ENCODE results near the gene VPS41.

The VPS41 gene

DNA sequence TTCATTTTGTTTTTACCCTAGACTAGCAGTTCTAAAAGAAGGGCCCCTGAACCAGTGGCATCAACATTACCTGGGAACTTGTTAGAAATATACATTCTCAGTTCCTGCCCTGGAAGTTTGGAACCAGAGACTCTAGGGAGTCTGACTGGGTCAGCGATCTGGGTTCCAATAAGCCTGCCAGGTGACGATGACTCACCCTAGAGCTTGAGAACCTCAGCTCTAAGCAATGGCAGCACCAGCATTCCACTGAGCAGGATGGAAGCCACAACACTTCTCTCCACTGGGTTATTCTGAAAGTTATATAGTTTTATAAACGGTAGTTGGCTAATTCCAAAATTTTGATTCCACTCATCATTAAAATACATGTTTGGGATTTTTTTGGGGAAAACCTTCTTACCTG, 180.8 kb downstream of the VPS41 start:
- no peak for TF ChIP-seq TAF1 (IDR thresholded peaks at IDR 0.05; ENCODE audit: low read depth, low read length)
- no peak for TF ChIP-seq POLR2AphosphoS5 (IDR thresholded peaks at IDR 0.05; ENCODE audit: low read depth, low read length)
- no peak for TF ChIP-seq POLR2A (IDR thresholded peaks at IDR 0.05; ENCODE audit: low read depth, low read length)
- no peak for TF ChIP-seq PAX5 (IDR thresholded peaks at IDR 0.05; ENCODE audit: insufficient read depth, low read length, severe bottlenecking)
- FAIRE-seq (no peak), DNase-seq (ENCODE audit: insufficient read length, low spot score) (no peak)

DNA sequence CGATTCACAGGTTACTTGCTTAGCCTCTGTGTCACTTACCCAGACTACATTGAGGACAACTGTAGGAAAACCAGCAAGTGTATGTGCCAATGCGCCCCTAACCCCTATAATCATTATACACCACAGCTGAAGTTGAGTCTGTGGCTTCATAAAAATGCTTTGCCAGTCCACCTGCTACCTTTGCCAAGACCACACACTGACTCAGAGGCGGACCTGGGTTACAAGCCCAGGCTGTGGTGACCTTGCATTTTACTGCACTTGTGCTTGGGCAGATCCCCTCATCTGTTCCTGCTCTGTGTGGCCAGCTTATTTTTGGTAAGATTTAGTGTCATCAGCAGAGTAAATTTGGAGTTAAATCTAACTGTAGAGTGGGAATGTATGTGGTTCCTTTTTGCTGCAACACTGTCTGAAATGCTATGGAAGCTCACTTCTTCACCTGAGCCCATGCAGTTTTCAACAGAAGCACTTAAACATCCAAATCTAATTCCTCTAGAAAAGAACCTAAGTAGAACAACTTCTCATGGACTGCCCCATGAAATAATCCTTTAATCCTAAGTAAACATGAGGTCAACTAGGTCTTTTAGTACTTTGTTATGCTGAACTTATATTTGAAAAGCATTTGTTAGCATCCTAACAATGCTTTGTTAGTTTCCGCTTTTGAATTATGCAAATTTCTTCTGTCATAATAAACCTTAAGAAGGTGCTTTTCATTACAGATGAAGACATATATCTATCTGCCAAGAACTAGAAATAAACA, 181.6 kb downstream of the VPS41 start:
- FAIRE-seq: no peak
- TF ChIP-seq TAF1 (IDR thresholded peaks at IDR 0.05; ENCODE audit: low read depth, low read length) (no peak), POU2F2 (IDR thresholded peaks at IDR 0.05; ENCODE audit: low read depth, low read length) (no peak), POLR2AphosphoS5 (IDR thresholded peaks at IDR 0.05; ENCODE audit: low read depth, low read length) (no peak), POLR2A (IDR thresholded peaks at IDR 0.05; ENCODE audit: low read depth, low read length) (no peak), PAX5 (IDR thresholded peaks at IDR 0.05; ENCODE audit: insufficient read depth, low read length, severe bottlenecking) (no peak), SPI1 (IDR thresholded peaks at IDR 0.05; ENCODE audit: low read depth, low read length) (no peak)
- no peak for DNase-seq (ENCODE audit: insufficient read length, low spot score)

DNA sequence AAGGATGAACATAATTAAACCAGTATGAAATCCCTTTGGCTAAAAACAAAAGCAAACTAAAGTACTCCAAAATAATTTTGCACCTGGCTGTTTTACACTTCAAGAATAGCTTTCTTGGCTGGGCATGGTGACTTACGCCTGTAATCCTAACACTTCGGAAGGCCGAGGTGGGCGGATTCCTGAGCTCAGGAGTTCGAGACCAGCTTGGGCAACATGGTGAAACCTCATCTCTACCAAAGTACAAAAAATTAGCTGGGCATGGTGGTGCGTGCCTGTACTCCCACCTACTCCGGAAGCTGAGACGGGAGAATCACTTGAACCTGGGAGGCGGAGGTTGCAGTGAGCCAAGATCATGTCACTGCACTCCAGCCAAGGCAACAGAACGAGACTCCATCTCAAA, 185.7 kb downstream of the VPS41 start:
- DNase-seq (ENCODE audit: insufficient read length, low spot score) (no peak), FAIRE-seq (no peak)
- TF ChIP-seq TAF1 (IDR thresholded peaks at IDR 0.05; ENCODE audit: low read depth, low read length) (no peak), SPI1 (IDR thresholded peaks at IDR 0.05; ENCODE audit: low read depth, low read length) (no peak), POLR2A (IDR thresholded peaks at IDR 0.05; ENCODE audit: low read depth, low read length) (no peak), PAX5 (IDR thresholded peaks at IDR 0.05; ENCODE audit: insufficient read depth, low read length, severe bottlenecking) (no peak), POU2F2 (IDR thresholded peaks at IDR 0.05; ENCODE audit: low read depth, low read length) (no peak), POLR2AphosphoS5 (IDR thresholded peaks at IDR 0.05; ENCODE audit: low read depth, low read length) (no peak)

DNA sequence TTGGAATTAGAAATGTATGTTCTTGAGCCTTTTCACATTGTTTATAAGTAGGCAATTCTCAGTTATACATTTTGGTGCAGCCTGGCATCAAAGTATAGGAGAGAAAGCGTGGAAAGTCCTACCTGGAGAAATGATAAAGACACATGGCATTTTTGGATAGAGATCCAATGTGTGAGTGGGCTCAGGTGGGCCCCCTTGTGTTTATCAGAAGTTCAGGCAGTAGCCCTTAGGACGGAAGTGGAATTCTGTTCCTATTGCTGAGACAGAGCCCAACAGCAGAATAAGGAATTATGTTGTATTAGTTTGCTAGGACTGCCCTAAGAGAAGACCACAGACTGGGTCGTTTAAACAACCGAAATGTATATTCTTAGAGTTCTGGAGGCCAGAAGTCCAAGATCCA, 192.6 kb downstream of the VPS41 start:
- FAIRE-seq (no peak), DNase-seq (ENCODE audit: insufficient read length, low spot score) (no peak)

DNA sequence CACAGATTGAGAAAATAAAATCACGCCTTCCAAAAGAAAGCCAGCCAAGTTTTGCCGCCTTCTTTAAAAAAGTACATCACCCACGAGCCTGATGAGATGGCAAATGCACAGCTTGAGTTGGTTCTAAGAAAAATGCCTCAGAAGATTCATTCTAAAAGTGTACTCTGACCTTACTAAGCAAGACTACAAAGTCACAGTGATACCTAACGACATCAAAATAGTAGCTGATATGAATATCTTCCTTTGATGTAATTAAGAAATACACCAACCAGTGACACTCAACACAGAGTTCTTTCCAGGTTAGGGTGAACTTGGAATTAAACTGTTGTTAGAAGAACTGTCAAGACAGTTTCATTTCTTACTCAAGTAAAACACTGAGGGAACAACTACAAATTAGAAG, 199.9 kb downstream of the VPS41 start:
- FAIRE-seq (no peak), DNase-seq (ENCODE audit: insufficient read length, low spot score) (no peak)
- no peak for TF ChIP-seq SPI1 (IDR thresholded peaks at IDR 0.05; ENCODE audit: low read depth, low read length)
- TF ChIP-seq PAX5 (IDR thresholded peaks at IDR 0.05; ENCODE audit: insufficient read depth, low read length, severe bottlenecking): no peak
- TF ChIP-seq POU2F2 (IDR thresholded peaks at IDR 0.05; ENCODE audit: low read depth, low read length): no peak
- TF ChIP-seq TAF1 (IDR thresholded peaks at IDR 0.05; ENCODE audit: low read depth, low read length): no peak
- no peak for TF ChIP-seq POLR2AphosphoS5 (IDR thresholded peaks at IDR 0.05; ENCODE audit: low read depth, low read length)
- TF ChIP-seq POLR2A (IDR thresholded peaks at IDR 0.05; ENCODE audit: low read depth, low read length): no peak

More for the DNA sequence above, 192.6 kb downstream of the VPS41 start:
- no peak for TF ChIP-seq SPI1 (IDR thresholded peaks at IDR 0.05; ENCODE audit: low read depth, low read length)
- no peak for TF ChIP-seq POLR2AphosphoS5 (IDR thresholded peaks at IDR 0.05; ENCODE audit: low read depth, low read length)
- TF ChIP-seq POU2F2 (IDR thresholded peaks at IDR 0.05; ENCODE audit: low read depth, low read length): no peak
- TF ChIP-seq POLR2A (IDR thresholded peaks at IDR 0.05; ENCODE audit: low read depth, low read length): no peak

DNA sequence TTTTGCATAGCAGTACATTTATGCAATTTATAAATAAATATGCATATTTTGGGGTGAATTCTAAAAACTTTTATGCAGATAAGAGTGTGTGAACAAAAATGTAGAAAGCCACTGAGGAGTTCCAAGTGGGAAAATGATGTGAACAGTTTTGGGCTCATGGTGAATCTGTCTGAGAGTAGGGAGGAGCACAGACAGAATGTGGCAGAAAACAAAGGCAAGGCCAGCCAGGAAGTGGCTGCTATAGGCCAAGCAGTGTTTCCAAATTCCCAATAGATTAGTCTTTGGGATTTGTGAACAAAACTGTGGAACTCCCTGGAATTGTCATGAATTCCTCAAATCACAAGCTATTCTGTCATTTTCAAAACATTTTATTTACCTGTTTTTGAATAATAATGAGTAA, 204.2 kb downstream of the VPS41 start:
- TF ChIP-seq PAX5 (IDR thresholded peaks at IDR 0.05; ENCODE audit: insufficient read depth, low read length, severe bottlenecking) (no peak), POU2F2 (IDR thresholded peaks at IDR 0.05; ENCODE audit: low read depth, low read length) (no peak), TAF1 (IDR thresholded peaks at IDR 0.05; ENCODE audit: low read depth, low read length) (no peak), SPI1 (IDR thresholded peaks at IDR 0.05; ENCODE audit: low read depth, low read length) (no peak), POLR2A (IDR thresholded peaks at IDR 0.05; ENCODE audit: low read depth, low read length) (no peak), POLR2AphosphoS5 (IDR thresholded peaks at IDR 0.05; ENCODE audit: low read depth, low read length) (no peak)
- no peak for DNase-seq (ENCODE audit: insufficient read length, low spot score)
- no peak for FAIRE-seq

DNA sequence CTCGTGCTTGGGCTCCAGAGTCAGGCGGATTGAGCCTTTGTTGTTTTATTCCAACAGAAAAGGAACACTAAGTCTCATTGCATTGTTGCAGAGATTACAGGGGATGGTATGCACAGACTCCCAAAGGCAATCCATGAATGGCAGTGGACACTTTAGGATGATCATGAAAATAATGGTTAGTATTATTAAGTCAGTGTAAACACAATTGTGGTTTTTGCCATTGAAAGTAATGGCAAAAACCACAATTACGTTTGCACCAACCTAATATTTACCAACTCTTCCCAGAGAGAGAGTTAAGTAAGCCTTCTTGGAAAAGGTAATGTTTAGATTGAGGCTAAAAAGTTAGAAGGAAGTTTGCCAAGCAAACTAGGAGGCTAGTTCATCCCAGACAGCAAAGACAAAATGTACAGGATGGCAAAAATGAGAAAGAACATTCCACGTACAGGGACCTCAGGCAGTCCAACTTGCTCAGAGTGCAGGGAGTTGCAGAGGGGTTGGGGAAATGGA, 204.9 kb downstream of the VPS41 start:
- no peak for TF ChIP-seq SPI1 (IDR thresholded peaks at IDR 0.05; ENCODE audit: low read depth, low read length)
- no peak for DNase-seq (ENCODE audit: insufficient read length, low spot score)
- FAIRE-seq: no peak

DNA sequence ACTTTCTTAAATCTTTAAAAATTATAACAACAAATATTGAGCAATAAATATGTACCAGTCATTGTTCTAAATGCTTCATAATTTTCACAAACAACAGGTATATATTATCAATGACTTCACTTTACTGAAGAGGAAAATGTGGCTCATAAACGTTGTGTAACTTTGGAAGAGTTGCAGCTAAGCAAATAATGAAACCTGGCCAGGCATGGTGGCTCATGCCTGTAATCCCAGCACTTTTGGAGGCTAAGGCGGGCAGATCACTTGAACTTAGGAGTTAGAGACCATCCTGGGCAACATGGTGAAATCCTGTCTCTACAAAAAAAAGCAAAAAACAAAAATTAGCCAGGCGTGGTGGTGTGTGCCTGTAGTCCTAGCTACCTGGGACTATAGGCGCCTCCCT, 205.9 kb downstream of the VPS41 start:
- DNase-seq (ENCODE audit: insufficient read length, low spot score) (no peak), FAIRE-seq (no peak)
- TF ChIP-seq SPI1 (IDR thresholded peaks at IDR 0.05; ENCODE audit: low read depth, low read length) (no peak), POLR2AphosphoS5 (IDR thresholded peaks at IDR 0.05; ENCODE audit: low read depth, low read length) (no peak), POU2F2 (IDR thresholded peaks at IDR 0.05; ENCODE audit: low read depth, low read length) (no peak), TAF1 (IDR thresholded peaks at IDR 0.05; ENCODE audit: low read depth, low read length) (no peak), POLR2A (IDR thresholded peaks at IDR 0.05; ENCODE audit: low read depth, low read length) (no peak), PAX5 (IDR thresholded peaks at IDR 0.05; ENCODE audit: insufficient read depth, low read length, severe bottlenecking) (no peak)

DNA sequence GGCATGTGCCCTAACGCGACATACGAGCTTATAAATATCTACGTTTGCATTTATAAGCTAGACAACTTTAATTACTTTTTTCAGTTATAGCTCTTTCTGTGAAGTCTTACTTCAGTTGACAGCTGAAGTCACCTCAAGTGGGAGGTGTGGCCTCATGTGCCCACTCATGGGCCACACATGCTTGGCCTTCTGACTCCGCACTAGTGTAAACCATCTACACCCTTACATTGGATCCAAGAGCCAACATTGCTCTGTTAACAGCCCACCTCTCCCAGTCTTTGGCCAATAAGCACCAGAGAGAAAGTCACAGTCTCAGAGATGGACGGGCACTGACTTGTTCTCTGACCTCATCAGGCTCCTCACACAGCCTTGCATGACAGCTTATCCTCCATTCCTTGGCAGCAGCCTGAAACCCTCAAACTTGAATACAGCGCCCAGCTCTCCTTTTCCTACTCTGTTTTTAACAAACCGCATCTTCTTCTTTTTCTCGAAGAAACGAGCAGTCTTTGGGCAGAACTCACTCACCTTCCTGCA, 206.9 kb downstream of the VPS41 start:
- TF ChIP-seq PAX5 (IDR thresholded peaks at IDR 0.05; ENCODE audit: insufficient read depth, low read length, severe bottlenecking): no peak
- no peak for TF ChIP-seq TAF1 (IDR thresholded peaks at IDR 0.05; ENCODE audit: low read depth, low read length)
- TF ChIP-seq POLR2AphosphoS5 (IDR thresholded peaks at IDR 0.05; ENCODE audit: low read depth, low read length): no peak
- no peak for TF ChIP-seq POLR2A (IDR thresholded peaks at IDR 0.05; ENCODE audit: low read depth, low read length)
- TF ChIP-seq POU2F2 (IDR thresholded peaks at IDR 0.05; ENCODE audit: low read depth, low read length): no peak
- TF ChIP-seq SPI1 (IDR thresholded peaks at IDR 0.05; ENCODE audit: low read depth, low read length): no peak
- no peak for FAIRE-seq

DNA sequence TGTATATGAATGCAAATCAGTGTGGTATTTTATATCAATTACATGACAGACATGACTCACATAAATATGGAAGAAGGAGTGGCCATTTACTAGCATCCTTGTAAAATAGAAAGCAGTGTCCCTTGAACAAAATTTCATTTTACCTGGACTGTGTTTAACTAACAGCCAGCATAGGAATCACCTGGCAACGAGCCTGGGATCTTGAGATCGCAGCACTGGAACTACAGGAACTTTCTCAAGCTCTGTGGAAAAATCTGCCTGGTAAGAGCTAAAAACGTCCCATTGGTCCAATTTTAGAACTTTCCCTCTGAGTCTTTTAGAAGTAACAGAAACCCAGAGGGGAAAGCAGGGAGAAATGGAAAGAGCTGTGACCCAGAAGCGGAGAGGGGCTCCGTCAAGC, 208.9 kb downstream of the VPS41 start:
- no peak for DNase-seq (ENCODE audit: insufficient read length, low spot score)
- no peak for TF ChIP-seq POLR2AphosphoS5 (IDR thresholded peaks at IDR 0.05; ENCODE audit: low read depth, low read length)
- no peak for TF ChIP-seq TAF1 (IDR thresholded peaks at IDR 0.05; ENCODE audit: low read depth, low read length)
- no peak for TF ChIP-seq POU2F2 (IDR thresholded peaks at IDR 0.05; ENCODE audit: low read depth, low read length)
- no peak for TF ChIP-seq PAX5 (IDR thresholded peaks at IDR 0.05; ENCODE audit: insufficient read depth, low read length, severe bottlenecking)
- no peak for TF ChIP-seq POLR2A (IDR thresholded peaks at IDR 0.05; ENCODE audit: low read depth, low read length)
- TF ChIP-seq SPI1 (IDR thresholded peaks at IDR 0.05; ENCODE audit: low read depth, low read length): no peak
- FAIRE-seq: no peak

More for the DNA sequence above, 206.9 kb downstream of the VPS41 start:
- DNase-seq (ENCODE audit: insufficient read length, low spot score): no peak

Measured in GM12891 (cell line).